DMS79 (cell line): ENCODE results near the gene CPAMD8.

Source experiments
- DNase-seq: peaks from one replicate; lab custom pipeline; 2025; lab: John Stamatoyannopoulos, UW

Gene CPAMD8

GRCh38 chr19:16872728-16873127 is 153.9 kb downstream of the CPAMD8 start:
- DNase-seq = no peak

GRCh38 chr19:16871871-16872270 is 154.7 kb downstream of the CPAMD8 start:
- DNase-seq = no peak

- DNase-seq = no peak
Observed at GRCh38 chr19:16869331-16869972, 157.2 kb downstream of the CPAMD8 start.

GRCh38 chr19:16868423-16869130 is 158.0 kb downstream of the CPAMD8 start:
- DNase-seq = no peak

- no peak for DNase-seq
Observed at GRCh38 chr19:16867211-16867610, 159.4 kb downstream of the CPAMD8 start.

GRCh38 chr19:16862826-16863415 is 163.7 kb downstream of the CPAMD8 start:
- no peak for DNase-seq

GRCh38 chr19:16861834-16862233 is 164.8 kb downstream of the CPAMD8 start:
- DNase-seq = no peak

GRCh38 chr19:16861011-16861410 is 165.6 kb downstream of the CPAMD8 start:
- no peak for DNase-seq

GRCh38 chr19:16860118-16860517 is 166.5 kb downstream of the CPAMD8 start:
- DNase-seq = no peak

GRCh38 chr19:16859626-16860025 is 167.0 kb downstream of the CPAMD8 start:
- no peak for DNase-seq

- no peak for DNase-seq
Observed at GRCh38 chr19:16856091-16856490, 170.5 kb downstream of the CPAMD8 start.

GRCh38 chr19:16853066-16853465 is 173.5 kb downstream of the CPAMD8 start:
- DNase-seq = no peak

- no peak for DNase-seq
Observed at GRCh38 chr19:16851031-16851712, 175.4 kb downstream of the CPAMD8 start.

- no peak for DNase-seq
Observed at GRCh38 chr19:16850133-16850532, 176.5 kb downstream of the CPAMD8 start.

GRCh38 chr19:16849168-16849567 is 177.4 kb downstream of the CPAMD8 start:
- DNase-seq = no peak

GRCh38 chr19:16847430-16847829 is 179.2 kb downstream of the CPAMD8 start:
- DNase-seq = no peak

GRCh38 chr19:16846901-16847300 is 179.7 kb downstream of the CPAMD8 start:
- DNase-seq = no peak
